GM21423 (cell line): Measurements from ENCODE around the gene KCNC2.
"Not testable (repeated sequence)": the region's sequence is repeated elsewhere in the genome, so short reads cannot be mapped to it uniquely, and the experiment has no call there.

Experiments
- ATAC-seq: cut with Tn5 transposase; IDR thresholded peaks from one replicate; pipeline ENCODE4 v1.9.1; 2021; ENCODE audit warnings: mild to moderate bottlenecking, moderate library complexity; ENCODE audit not compliant: unreplicated experiment

KCNC2 gene

GRCh38 chr12:75209812-75210138 is at the start of gene KCNC2:
KCNC2 (minus strand) TSS chr12:75209839.
- ATAC-seq = no peak

- no peak for ATAC-seq
Observed at GRCh38 chr12:75259143-75259542, 49.5 kb upstream of the KCNC2 start.

- no peak for ATAC-seq
Observed at GRCh38 chr12:75257510-75257909, 47.9 kb upstream of the KCNC2 start.

- no peak for ATAC-seq
Observed at GRCh38 chr12:75245108-75245507, 35.5 kb upstream of the KCNC2 start.

- ATAC-seq = peak; percentile 95
Observed at GRCh38 chr12:75239987-75240386, 30.3 kb upstream of the KCNC2 start.

- no peak for ATAC-seq
Observed at GRCh38 chr12:75236206-75236605, 26.6 kb upstream of the KCNC2 start.

GRCh38 chr12:75227132-75227531 is 17.5 kb upstream of the KCNC2 start:
- no peak for ATAC-seq

- no peak for ATAC-seq
Observed at GRCh38 chr12:75212072-75212471, 2.4 kb upstream of the KCNC2 start.

GRCh38 chr12:75208856-75209811 is 505 bp downstream of the KCNC2 start:
- ATAC-seq = no peak

- no peak for ATAC-seq
Observed at GRCh38 chr12:75207338-75208083, 2.1 kb downstream of the KCNC2 start.

GRCh38 chr12:75205558-75205957 is 4.1 kb downstream of the KCNC2 start:
- no peak for ATAC-seq

GRCh38 chr12:75196865-75197264 is 12.8 kb downstream of the KCNC2 start:
- ATAC-seq = no peak

GRCh38 chr12:75196408-75196807 is 13.2 kb downstream of the KCNC2 start:
- no peak for ATAC-seq

GRCh38 chr12:75194250-75194649 is 15.4 kb downstream of the KCNC2 start:
- no peak for ATAC-seq

- ATAC-seq = no peak
Observed at GRCh38 chr12:75192196-75192595, 17.4 kb downstream of the KCNC2 start.

GRCh38 chr12:75190846-75191245 is 18.8 kb downstream of the KCNC2 start:
- no peak for ATAC-seq

- ATAC-seq = not testable (repeated sequence)
Observed at GRCh38 chr12:75185881-75186280, 23.8 kb downstream of the KCNC2 start.

- ATAC-seq = no peak
Observed at GRCh38 chr12:75184516-75184915, 25.1 kb downstream of the KCNC2 start.

- no peak for ATAC-seq
Observed at GRCh38 chr12:75183967-75184366, 25.7 kb downstream of the KCNC2 start.

GRCh38 chr12:75177997-75178396 is 31.6 kb downstream of the KCNC2 start:
- ATAC-seq = peak; percentile 71

GRCh38 chr12:75172611-75173010 is 37.0 kb downstream of the KCNC2 start:
- ATAC-seq = no peak

- no peak for ATAC-seq
Observed at GRCh38 chr12:75170640-75171185, 38.9 kb downstream of the KCNC2 start.
